Upper lobe of left lung (tissue), 4 donors: ENCODE data around the gene DGKB.

ENCODE experiments used
- CTCF ChIP-seq, 6 experiments: fragments of 450-650 bp in 4 of 6; fragments of 200-600 bp in 2 of 6; sonication (generic) in 2 of 6; IDR thresholded peaks; one replicate each; pipeline ENCODE4 v1.5.1; 2016 to 2019; ENCODE audit warnings: antibody characterized with exemption in 6 of 6
- EP300 ChIP-seq, 4 donors: sonication (generic); formaldehyde crosslinking; IDR thresholded peaks; one replicate each; pipeline ENCODE4 v1.5.1; 2017; ENCODE audit warnings: antibody characterized with exemption in 4 of 4, control low read depth in 2 of 4
- POLR2A ChIP-seq, 4 donors: fragments of 450-650 bp; IDR thresholded peaks; one replicate each; pipeline ENCODE4 v1.5.1; 2016 to 2017; ENCODE audit warnings: antibody characterized with exemption in 4 of 4, mild to moderate bottlenecking in 2 of 4
- POLR2AphosphoS5 ChIP-seq, 2 donors: sonication (generic); formaldehyde crosslinking; IDR thresholded peaks; one replicate each; pipeline ENCODE4 v1.5.1; 2017; ENCODE audit warnings: antibody characterized with exemption in 2 of 2

GRCh38 chr7:14197280-14197679 lies 705.3 kb downstream of the DGKB start:
- TF ChIP-seq EP300 (IDR thresholded peaks at IDR 0.05), result peak in 1 of 4 donors; percentile 18
- no peak for TF ChIP-seq CTCF (IDR thresholded peaks at IDR 0.05)
- no peak for TF ChIP-seq POLR2A (IDR thresholded peaks at IDR 0.05)
- TF ChIP-seq POLR2AphosphoS5 (IDR thresholded peaks at IDR 0.05), result no peak
